GM15510 (cell line): Measurements from ENCODE around the gene PSMC3IP.

Experiments used
- POLR2A ChIP-seq: IDR thresholded peaks from 3 replicates; pipeline ENCODE4 v1.6.1; 2011; ENCODE audit warnings: borderline replicate concordance; ENCODE audit not compliant: insufficient read length; ENCODE audit errors: extremely low read depth

PSMC3IP gene

DNA sequence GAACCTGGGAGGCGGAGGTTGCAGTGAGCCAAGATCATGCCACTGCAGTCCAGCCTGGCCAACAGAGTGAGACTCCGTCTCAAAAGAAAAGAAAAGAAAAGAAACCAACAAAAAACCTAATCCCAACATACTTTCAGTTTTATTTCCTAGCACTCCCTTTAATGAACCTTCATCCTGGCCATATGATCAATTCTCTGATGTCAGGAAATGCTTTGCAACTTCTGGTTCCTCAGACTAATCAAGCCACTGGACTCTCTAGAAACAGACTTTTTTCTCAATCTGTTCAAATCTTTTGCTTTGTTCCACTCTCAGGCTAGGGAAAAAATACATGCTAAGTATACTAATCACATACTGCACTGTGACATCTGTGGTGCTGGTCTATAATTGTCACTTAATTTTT lies 13.4 kb upstream of the PSMC3IP start:
- no peak for TF ChIP-seq POLR2A

DNA sequence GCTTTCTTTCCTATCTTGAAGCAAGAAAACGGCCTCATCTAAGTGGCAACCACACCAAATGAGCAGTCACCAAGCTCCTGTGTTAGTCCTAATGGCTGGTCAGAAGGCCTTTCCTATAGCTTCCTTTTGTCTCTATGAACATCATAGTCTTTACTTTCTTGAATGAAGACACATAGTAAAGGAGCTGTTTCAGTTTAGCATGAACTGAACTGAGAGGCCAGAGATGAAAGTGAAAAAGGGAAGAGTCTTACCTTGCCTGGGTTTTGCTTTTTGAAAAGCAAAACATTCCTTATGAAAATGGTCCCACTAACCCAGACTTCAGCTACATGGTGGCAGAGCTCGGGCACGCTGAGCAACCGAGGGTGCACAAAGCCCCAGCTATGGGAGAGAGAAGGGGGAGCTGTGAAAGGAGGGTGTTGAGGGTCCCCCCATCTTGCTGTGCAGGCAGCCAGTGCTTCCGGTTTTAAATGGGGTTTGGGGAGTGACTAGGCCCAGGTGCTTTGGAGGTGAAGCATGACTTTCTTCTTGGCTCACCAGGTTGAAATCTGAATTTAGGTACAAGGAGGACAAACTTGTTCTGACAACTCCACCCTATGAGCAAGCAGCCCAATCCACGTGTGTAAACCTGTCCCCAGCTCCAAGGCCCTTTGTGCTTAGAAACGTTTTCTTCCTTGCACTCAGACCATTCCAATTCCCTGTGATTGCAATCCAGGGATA lies 9.1 kb upstream of the PSMC3IP start:
- TF ChIP-seq POLR2A = no peak

DNA sequence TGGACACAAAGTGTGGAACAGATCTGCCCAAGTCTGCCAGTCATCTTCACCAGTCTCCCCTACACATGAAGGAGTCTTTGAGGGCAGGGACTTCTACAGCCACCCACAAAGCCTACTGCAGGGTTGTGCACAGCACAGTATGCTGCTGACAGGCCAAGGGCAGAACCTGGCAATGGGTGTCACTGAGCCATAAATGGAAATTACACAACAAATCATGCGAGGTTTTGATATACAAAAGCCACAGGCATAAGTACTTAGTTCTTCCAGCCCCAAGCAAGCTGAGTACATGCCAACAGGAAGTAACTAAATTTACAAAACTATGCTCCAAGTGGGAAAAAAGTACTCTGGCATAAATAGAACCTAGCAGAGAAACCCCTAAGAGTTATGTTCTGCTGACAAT lies 7.8 kb upstream of the PSMC3IP start:
- no peak for TF ChIP-seq POLR2A

DNA sequence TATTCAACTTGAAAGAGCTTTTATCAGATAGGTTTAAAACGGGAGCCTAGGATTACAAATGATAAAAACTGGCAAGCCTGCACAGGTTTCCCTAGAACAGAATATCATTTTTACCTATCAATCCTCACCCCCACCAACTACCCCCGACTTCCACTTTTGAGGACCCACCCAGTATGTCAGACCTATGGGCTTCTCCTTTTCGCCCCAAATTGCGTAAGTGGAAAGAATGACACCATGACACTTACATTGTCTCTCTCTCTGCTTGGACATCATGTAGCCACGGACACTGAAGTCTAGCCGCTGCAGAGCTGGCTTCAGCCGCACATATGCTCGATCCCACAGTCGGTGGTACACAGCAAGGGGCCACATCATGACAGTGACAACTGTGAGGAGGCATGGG lies 7.4 kb upstream of the PSMC3IP start:
- no peak for TF ChIP-seq POLR2A

DNA sequence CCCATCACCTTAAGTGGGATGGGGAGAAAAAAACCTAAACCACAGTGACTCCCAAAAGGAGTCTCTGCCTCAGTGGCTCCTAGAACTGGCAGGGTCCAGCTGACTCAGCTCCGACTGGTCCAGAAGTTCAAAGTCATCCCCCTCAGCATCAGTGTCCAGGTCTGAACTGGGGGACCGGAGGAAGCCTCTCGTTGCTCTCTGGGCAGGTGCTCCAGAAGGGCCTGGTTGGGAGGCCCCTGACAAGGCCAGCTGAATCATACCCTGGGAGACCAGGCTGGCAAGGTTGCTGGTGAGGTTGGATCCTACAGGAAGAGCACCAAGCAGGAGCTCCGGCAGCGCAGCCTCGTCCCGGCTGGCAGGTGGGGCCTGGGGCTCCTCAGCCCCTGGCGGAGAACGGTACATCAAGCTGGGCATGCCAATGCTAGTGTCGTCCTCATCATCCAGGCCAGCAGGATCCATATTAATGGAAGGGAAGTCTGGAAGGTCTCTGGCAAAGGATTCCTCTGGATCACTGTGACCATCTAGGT lies 4.3 kb upstream of the PSMC3IP start:
- no peak for TF ChIP-seq POLR2A

DNA sequence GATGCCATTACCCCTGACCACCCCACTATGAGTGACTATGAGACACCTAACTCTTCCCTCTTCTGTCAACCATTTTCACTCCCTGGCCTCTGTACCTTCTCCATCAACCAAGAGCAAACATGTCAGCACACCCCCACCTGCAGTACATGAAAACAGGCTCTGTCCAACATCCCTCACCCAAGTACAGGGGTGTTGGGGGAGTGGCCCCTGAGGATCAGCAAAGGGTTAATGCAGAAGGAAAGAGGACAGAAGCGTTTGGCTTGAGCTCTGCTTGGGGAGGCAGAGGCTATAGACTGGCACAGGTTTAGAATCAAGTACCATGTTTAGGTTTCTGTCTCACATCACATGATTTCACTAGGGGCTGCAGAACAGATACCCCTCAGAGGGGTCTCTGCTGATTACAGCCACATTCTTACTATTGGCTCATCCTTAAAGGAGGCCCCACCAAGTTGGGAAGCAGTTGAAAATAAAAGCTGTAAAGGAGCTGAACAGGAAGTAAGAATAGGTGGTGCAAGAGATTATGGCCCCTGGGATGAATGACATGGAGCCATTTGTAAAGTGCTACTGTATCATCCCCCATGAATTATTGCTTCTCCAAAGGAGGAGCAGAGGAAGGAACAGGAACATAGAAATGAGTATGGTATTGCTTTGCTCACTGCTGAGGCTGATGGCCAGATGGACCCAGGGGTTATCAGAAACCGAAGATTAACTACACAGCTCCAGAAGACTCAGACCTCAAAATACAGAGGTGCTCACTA lies 2.4 kb upstream of the PSMC3IP start:
- TF ChIP-seq POLR2A = no peak

DNA sequence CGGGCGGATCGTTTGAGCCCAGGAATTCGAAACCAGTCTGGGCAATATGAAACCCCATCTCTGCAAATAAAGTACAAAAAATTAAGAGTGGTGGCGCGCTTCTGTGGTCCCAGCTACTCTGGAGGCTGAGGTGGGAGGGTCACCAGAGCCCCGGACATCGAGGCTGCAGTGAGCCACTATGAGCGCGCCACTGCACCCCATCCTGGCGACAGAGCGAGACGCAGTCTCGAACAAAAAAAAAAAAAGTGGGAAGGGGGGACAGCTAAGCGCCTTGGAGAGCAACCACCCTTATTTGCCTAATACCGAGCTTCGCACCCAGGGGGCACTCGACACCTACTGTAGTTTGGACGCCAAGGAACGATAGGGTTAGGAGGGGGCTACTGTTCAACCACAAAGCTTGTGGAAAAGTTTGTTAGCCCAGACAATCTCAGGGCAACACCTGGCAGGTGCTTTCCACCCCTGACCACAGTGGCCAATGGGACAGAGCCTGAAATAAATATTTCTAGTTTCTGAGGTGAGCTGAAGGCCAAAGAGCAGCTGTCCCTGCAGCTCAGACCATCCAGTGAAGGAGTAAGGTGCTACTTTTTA lies 847 bp upstream of the PSMC3IP start:
- TF ChIP-seq POLR2A = no peak

DNA sequence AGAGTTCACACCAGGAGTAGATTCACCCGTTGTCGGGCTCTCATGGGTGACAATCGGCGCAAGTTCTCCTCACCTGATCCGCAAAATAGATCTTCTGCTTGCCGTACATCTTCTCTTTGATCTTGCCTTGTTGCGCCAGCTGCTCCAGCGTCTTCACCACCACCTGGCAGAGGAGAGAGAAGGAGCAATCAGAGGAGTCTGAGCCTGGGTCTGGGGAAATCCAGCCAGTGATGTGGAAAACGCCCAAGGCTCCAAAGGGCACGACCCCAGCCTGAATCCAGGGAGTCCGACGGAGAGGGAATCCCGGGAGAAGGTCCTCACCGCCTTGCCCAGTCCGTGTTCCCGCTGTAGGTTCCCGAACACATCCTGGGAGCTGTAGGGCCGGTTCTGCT lies 393 bp downstream of the PSMC3IP start:
- TF ChIP-seq POLR2A = no peak

DNA sequence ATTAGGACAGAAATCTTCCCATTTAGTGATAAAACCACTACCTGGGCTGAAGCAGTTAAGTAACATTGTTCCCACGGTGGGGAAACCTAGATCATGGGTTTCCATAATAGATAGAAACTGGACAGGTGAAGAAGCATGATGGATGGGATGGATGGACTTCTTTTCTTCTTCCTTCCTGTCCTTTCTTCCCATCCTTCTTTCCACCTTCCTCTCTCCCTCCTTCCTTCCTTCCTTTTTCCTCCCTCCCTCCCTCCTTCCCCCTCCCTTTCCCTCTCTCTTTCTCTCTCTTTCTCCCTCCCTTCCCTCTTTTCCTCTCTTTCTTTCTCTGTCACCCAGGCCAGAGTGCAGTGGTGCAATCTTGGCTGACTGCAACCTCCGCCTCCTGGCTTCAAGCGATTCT lies 3.1 kb downstream of the PSMC3IP start:
- no peak for TF ChIP-seq POLR2A

DNA sequence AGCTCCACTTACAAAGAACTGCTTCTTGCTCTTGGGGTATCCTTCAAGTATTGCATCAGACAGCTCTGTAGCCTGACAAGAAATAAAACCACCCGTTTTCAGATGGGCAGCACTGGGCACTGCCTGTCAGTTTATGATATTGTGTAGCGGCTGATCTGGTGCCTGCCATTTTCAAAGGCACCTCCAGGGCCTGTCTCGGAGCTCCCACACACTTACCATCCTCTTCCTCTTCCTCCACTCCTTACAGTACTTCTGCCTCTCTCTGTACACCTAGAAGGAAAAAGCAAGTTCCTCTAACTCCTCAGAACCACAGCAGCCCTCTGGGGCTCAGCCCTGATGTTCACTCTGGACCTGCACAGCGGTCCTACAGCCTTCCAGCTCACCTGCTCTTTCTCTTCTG lies 4.4 kb downstream of the PSMC3IP start:
- TF ChIP-seq POLR2A = no peak

DNA sequence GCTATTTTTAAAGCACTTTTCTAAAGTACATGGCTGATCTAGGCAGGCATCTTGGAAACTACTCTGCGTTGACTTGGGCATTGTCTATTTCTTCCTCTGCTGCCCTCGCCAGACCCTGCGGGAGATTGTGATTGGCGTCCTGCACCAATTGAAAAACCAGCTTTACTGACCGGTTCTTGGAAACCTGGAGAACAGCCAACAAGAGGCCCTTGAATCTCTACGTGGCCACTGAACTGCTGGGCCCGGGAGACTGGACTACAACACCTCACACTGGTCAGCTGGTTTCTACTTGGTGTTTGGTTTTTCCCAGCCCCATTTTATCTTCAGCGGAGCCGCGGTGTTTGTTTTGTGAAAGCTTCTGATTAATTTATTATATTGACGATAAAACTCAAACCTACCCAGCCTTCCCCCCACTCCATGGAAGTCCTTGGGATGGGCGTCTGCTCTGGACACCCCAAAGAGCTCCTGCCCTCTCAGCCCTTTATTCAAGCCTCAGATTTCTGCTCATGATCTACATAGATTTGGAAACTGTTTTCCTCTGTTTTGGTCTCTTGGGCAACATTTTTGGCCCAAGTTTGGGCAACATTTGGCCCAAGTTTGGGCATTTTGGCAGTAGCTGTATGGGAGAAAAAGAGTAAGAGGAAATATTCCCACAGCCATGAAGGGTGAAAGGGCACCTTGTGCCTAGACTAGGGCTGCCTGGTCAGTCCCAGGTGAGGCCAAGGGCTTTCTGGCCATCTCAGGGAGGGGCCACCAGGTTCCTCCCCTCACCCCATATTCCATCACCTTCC lies 5.9 kb downstream of the PSMC3IP start:
- no peak for TF ChIP-seq POLR2A

DNA sequence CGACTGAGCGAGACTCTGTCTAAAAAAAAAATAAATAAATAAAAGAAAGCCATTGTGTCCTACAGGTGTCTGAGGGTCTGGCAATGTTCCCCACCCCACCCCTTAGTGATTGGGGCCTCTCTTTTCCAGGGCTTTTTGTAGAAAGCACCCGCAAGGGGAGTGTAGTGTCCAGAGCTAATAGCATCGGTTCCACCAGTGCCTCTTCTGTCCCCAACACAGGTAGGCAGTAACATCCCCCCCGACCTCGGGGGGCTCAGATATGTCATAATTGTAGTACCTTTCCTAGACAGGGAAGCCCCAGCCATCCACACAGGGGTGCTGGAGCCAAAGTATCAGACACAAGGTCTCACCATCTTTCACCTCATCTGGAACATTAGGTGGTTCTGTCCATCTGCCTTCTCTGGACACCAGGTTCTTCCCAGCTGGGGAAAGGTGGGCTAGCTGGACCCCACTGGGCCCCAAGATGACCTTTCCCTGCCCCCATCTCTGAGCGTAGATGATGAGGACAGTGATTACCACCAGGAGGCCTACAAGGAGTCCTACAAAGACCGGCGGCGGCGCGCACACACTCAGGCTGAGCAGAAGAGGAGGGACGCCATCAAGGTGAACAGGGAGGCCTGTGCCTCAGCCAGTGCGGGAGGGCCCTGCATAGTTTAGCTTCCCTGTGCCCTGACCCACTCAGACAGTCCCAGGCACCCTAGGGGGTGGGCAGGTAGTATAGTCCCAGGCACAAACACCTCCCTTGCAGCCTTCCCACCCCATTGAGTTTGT lies 9.0 kb downstream of the PSMC3IP start:
- no peak for TF ChIP-seq POLR2A

DNA sequence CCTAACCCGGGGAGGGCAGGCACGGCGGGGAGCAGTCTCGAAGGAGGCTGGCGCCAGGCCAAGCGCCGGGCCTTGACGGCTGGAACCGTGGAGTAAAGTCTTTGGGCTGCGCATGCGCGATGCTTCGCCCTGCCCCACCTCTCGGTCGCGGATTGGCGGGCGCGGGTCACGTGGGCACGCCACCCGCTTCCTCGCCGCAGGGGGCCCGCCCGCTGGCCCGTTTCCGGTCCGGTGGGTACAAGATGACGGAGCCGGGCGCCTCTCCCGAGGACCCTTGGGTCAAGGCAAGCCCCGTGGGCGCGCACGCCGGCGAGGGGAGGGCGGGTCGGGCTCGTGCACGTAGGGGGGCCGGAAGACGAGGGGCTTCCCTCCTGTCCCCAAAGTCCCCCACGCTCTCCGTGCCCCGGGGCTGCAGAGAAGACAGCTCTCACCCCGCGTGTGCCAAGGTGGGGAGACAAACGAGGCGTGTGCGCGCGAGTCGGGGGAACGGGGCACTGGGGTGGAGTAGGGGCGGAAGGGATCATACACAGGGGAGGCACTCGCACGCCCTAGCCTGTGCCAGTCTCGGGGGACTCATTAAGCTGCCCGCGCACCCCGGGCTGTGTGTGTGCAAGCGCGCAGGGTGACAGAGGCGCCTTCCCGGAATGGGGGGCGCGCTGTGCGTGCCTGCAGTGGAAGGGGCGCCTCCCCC lies 10.5 kb downstream of the PSMC3IP start, which contains the start of gene MLX:
TSS of gene MLX (plus strand) at position 218 of the 691 bp plus-strand sequence. CDS start at position 243, 25 bp downstream.
- TF ChIP-seq POLR2A = peak; percentile 74
